GM19463 (cell line): Measurements from ENCODE around the gene TEX30.

Experiments used
- ATAC-seq: cut with Tn5 transposase; IDR thresholded peaks from one replicate; pipeline ENCODE4 v1.9.1; 2021; ENCODE audit warnings: mild to moderate bottlenecking, moderate library complexity; ENCODE audit not compliant: unreplicated experiment

Gene TEX30

GRCh38 chr13:102779436-102780159 is 6.0 kb upstream of the TEX30 start:
- ATAC-seq: no peak

GRCh38 chr13:102777736-102778135 is 4.2 kb upstream of the TEX30 start:
- ATAC-seq: no peak

- ATAC-seq: no peak
Measured at GRCh38 chr13:102776271-102776670, 2.7 kb upstream of the TEX30 start.

- no peak for ATAC-seq
Measured at GRCh38 chr13:102774591-102775520, 1.3 kb upstream of the TEX30 start.

- no peak for ATAC-seq
Measured at GRCh38 chr13:102774214-102774568, 605 bp upstream of the TEX30 start.

- ATAC-seq: no peak
Measured at GRCh38 chr13:102772042-102772425, 1.6 kb downstream of the TEX30 start.

- no peak for ATAC-seq
Measured at GRCh38 chr13:102771298-102772041, 2.1 kb downstream of the TEX30 start.

- no peak for ATAC-seq
Measured at GRCh38 chr13:102770435-102770834, 3.2 kb downstream of the TEX30 start.

GRCh38 chr13:102769679-102770078 is 3.9 kb downstream of the TEX30 start:
- ATAC-seq: no peak

- no peak for ATAC-seq
Measured at GRCh38 chr13:102768909-102769308, 4.7 kb downstream of the TEX30 start.

GRCh38 chr13:102763741-102764140 is 9.8 kb downstream of the TEX30 start:
- ATAC-seq: no peak

- no peak for ATAC-seq
Measured at GRCh38 chr13:102761071-102761470, 12.5 kb downstream of the TEX30 start.

GRCh38 chr13:102758842-102759241 is 14.7 kb downstream of the TEX30 start:
- no peak for ATAC-seq

GRCh38 chr13:102757006-102757405 is 16.6 kb downstream of the TEX30 start:
- ATAC-seq: no peak

- no peak for ATAC-seq
Measured at GRCh38 chr13:102751886-102752285, 21.7 kb downstream of the TEX30 start.

GRCh38 chr13:102742506-102742905 is 31.1 kb downstream of the TEX30 start:
- no peak for ATAC-seq

- no peak for ATAC-seq
Measured at GRCh38 chr13:102742101-102742500, 31.5 kb downstream of the TEX30 start.

- ATAC-seq: no peak
Measured at GRCh38 chr13:102729560-102730270, 43.9 kb downstream of the TEX30 start.

- no peak for ATAC-seq
Measured at GRCh38 chr13:102726430-102726829, 47.2 kb downstream of the TEX30 start.

- no peak for ATAC-seq
Measured at GRCh38 chr13:102724923-102725322, 48.7 kb downstream of the TEX30 start.

- no peak for ATAC-seq
Measured at GRCh38 chr13:102721800-102722231, 51.8 kb downstream of the TEX30 start.
